ENCODE results near the gene GNA12.
A peak's percentile ranks its signal among the peaks of the same experiment; 100 is the strongest.

The GNA12 gene

GRCh38 chr7:2721842-2722241 lies 122.3 kb downstream of the GNA12 start:
- no peaks in the 10 kb centered on the region for H3K79me2 ChIP-seq (ENCODE audit: control insufficient read depth, low read length)
- no peaks in the 10 kb centered on the region for H3K36me3 ChIP-seq (ENCODE audit: control insufficient read depth, low read length)
- H3K27ac ChIP-seq (ENCODE audit: low read depth, low read length) = no peak overlapping the region
- H3K9me3 ChIP-seq (ENCODE audit: control insufficient read depth, insufficient read depth, low read length) = no peaks in the 10 kb centered on the region
- TF ChIP-seq, protein P1, sequence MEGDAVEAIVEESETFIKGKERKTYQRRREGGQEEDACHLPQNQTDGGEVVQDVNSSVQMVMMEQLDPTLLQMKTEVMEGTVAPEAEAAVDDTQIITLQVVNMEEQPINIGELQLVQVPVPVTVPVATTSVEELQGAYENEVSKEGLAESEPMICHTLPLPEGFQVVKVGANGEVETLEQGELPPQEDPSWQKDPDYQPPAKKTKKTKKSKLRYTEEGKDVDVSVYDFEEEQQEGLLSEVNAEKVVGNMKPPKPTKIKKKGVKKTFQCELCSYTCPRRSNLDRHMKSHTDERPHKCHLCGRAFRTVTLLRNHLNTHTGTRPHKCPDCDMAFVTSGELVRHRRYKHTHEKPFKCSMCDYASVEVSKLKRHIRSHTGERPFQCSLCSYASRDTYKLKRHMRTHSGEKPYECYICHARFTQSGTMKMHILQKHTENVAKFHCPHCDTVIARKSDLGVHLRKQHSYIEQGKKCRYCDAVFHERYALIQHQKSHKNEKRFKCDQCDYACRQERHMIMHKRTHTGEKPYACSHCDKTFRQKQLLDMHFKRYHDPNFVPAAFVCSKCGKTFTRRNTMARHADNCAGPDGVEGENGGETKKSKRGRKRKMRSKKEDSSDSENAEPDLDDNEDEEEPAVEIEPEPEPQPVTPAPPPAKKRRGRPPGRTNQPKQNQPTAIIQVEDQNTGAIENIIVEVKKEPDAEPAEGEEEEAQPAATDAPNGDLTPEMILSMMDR (IDR thresholded peaks at IDR 0.05; ENCODE audit: low read depth, low read length, poor library complexity, severe bottlenecking) = no peak
- no peak for TF ChIP-seq EZH2phosphoT487 (IDR thresholded peaks at IDR 0.05; ENCODE audit: borderline replicate concordance, low read length)
- peaks cover 15% of the 10 kb centered on the region for H3K27me3 ChIP-seq (ENCODE audit: control insufficient read depth, low read length)
- peaks cover 9% of the 10 kb centered on the region; the same call in 1 of the 2 replicates for H4K20me1 ChIP-seq (ENCODE audit: control insufficient read depth, insufficient read depth, low read depth, low read length)
- H3K4me1 ChIP-seq (ENCODE audit: control insufficient read depth, low read length) = peaks cover 20% of the 10 kb centered on the region
- no peak overlapping the region for H3K4me2 ChIP-seq (ENCODE audit: low read length)
- H3K9me2 ChIP-seq (replicated peaks; ENCODE audit: control insufficient read depth, low read length) = no peaks in the 10 kb centered on the region
- no peak overlapping the region for H3K4me3 ChIP-seq (ENCODE audit: low read length)
- no peaks in the 10 kb centered on the region for H3F3A ChIP-seq (ENCODE audit: control insufficient read depth, insufficient read depth)

DNA sequence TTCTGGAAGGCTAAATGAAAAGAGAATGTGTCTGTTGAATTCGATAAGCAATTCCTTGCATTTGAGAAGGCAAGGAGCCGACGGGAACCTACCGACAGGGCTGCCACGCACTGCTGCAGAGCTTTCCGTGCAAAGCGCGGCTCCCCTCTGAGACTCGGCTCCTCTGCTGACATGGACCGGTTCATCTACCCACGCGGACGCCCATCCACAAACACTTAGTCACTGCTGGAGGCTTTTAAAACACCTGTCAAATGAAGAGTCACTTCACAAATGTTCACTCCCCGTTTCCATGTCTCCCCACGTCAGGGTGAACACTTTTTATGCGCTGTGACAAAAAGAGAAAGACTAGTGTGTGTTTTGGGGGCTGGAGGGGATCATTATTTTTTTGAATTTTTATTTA lies 124.1 kb downstream of the GNA12 start:
- no peak for TF ChIP-seq EZH2phosphoT487 (IDR thresholded peaks at IDR 0.05; ENCODE audit: borderline replicate concordance, low read length)
- TF ChIP-seq, protein P1 (IDR thresholded peaks at IDR 0.05; ENCODE audit: low read depth, low read length, poor library complexity, severe bottlenecking) = no peak
- no peaks in the 10 kb centered on the region for H3K36me3 ChIP-seq (ENCODE audit: control insufficient read depth, low read length)
- H3K4me2 ChIP-seq (ENCODE audit: low read length) = no peak overlapping the region
- peaks cover 35% of the 10 kb centered on the region for H3K4me1 ChIP-seq (ENCODE audit: control insufficient read depth, low read length)
- no peaks in the 10 kb centered on the region for H3K9me2 ChIP-seq (replicated peaks; ENCODE audit: control insufficient read depth, low read length)
- H3K27ac ChIP-seq (ENCODE audit: low read depth, low read length) = no peak overlapping the region
- no peaks in the 10 kb centered on the region for H3K9me3 ChIP-seq (ENCODE audit: control insufficient read depth, insufficient read depth, low read length)
- H3F3A ChIP-seq (ENCODE audit: control insufficient read depth, insufficient read depth) = peaks cover 7% of the 10 kb centered on the region
- H3K4me3 ChIP-seq (ENCODE audit: low read length) = no peak overlapping the region
- H3K79me2 ChIP-seq (ENCODE audit: control insufficient read depth, low read length) = no peaks in the 10 kb centered on the region
- peaks cover 33% of the 10 kb centered on the region for H3K27me3 ChIP-seq (ENCODE audit: control insufficient read depth, low read length)
- peaks cover 18% of the 10 kb centered on the region; the same call in 1 of the 2 replicates for H4K20me1 ChIP-seq (ENCODE audit: control insufficient read depth, insufficient read depth, low read depth, low read length)

- peaks cover 18% of the 10 kb centered on the region; the same call in 1 of the 2 replicates for H4K20me1 ChIP-seq (ENCODE audit: control insufficient read depth, insufficient read depth, low read depth, low read length)
- no peaks in the 10 kb centered on the region for H3K79me2 ChIP-seq (ENCODE audit: control insufficient read depth, low read length)
- peaks cover 37% of the 10 kb centered on the region for H3K4me1 ChIP-seq (ENCODE audit: control insufficient read depth, low read length)
- H3K9me2 ChIP-seq (replicated peaks; ENCODE audit: control insufficient read depth, low read length) = no peaks in the 10 kb centered on the region
- no peaks in the 10 kb centered on the region for H3K36me3 ChIP-seq (ENCODE audit: control insufficient read depth, low read length)
- peaks cover 7% of the 10 kb centered on the region for H3F3A ChIP-seq (ENCODE audit: control insufficient read depth, insufficient read depth)
- no peak overlapping the region for H3K4me3 ChIP-seq (ENCODE audit: low read length)
- no peak for TF ChIP-seq EZH2phosphoT487 (IDR thresholded peaks at IDR 0.05; ENCODE audit: borderline replicate concordance, low read length)
- TF ChIP-seq, protein P1 (IDR thresholded peaks at IDR 0.05; ENCODE audit: low read depth, low read length, poor library complexity, severe bottlenecking) = peak; percentile 97
- H3K4me2 ChIP-seq (ENCODE audit: low read length) = no peak overlapping the region
- peaks cover 43% of the 10 kb centered on the region for H3K27me3 ChIP-seq (ENCODE audit: control insufficient read depth, low read length)
- no peaks in the 10 kb centered on the region for H3K9me3 ChIP-seq (ENCODE audit: control insufficient read depth, insufficient read depth, low read length)
- H3K27ac ChIP-seq (ENCODE audit: low read depth, low read length) = no peak overlapping the region
Observed at GRCh38 chr7:2719007-2719406, 125.1 kb downstream of the GNA12 start.
